Calu3 (cell line): ENCODE results near the gene CORO1C. TPM values are rescaled to one million over a fixed set of nuclear protein-coding genes. Genes with fewer than 3 reads are reported as not detected.

ENCODE experiments used
- BruUV-seq: library from RNA; stranded (reverse); fragments of 400-500 nt; replicated peaks from 2 replicates; lab custom pipeline; 2021; lab: Mats Ljungman, UMichigan
- CTCF ChIA-PET: fragments of 300-600 bp; sonication (Branson Sonifier 250); formaldehyde crosslinking; loops from one replicate; lab custom pipeline; 2022; ENCODE audit warnings: antibody characterized with exemption; lab: Charles Lee
- DNase-seq: peaks from one replicate; pipeline ENCODE4 v3.0.0; 2022
- H3K27ac Mint-ChIP-seq: one replicate; pipeline ENCODE4 v1.8.0; 2022; ENCODE audit warnings: mixed read lengths; ENCODE audit not compliant: unreplicated experiment
- H3K27me3 Mint-ChIP-seq: one replicate; pipeline ENCODE4 v1.8.0; 2022; ENCODE audit warnings: mixed read lengths; ENCODE audit not compliant: unreplicated experiment
- H3K36me3 Mint-ChIP-seq: one replicate; pipeline ENCODE4 v1.8.0; 2022; ENCODE audit warnings: mild to moderate bottlenecking, moderate library complexity, mixed read lengths; ENCODE audit not compliant: insufficient read depth, unreplicated experiment
- H3K4me1 Mint-ChIP-seq: one replicate; pipeline ENCODE4 v1.8.0; 2022; ENCODE audit warnings: mild to moderate bottlenecking, low read depth, mixed read lengths; ENCODE audit not compliant: unreplicated experiment
- H3K4me3 Mint-ChIP-seq: one replicate; pipeline ENCODE4 v1.8.0; 2022; ENCODE audit warnings: mild to moderate bottlenecking, low read depth, moderate library complexity, mixed read lengths; ENCODE audit not compliant: unreplicated experiment
- H3K9me3 Mint-ChIP-seq: one replicate; pipeline ENCODE4 v1.8.0; 2022; ENCODE audit warnings: low read depth, mixed read lengths; ENCODE audit not compliant: unreplicated experiment
- CTCF ChIP-seq: fragments of 200-600 bp; IDR thresholded peaks from one replicate; pipeline ENCODE4 v1.8.0; 2022; ENCODE audit warnings: antibody characterized with exemption; ENCODE audit not compliant: unreplicated experiment
- intact Hi-C: fragments of 100-400 bp; cut with micrococcal nuclease; formaldehyde crosslinking; loops from one replicate; pipeline ENCODE4 v1.10.0; 2022; ENCODE audit not compliant: unreplicated experiment
- total RNA-seq: library from RNA; stranded (reverse); gene quantifications from 2 replicates; pipeline ENCODE4 v1.2.3, GENCODE V29; 2022

CORO1C gene
- total RNA-seq, 1 experiment from 2014 or later: 252 TPM

GRCh38 chr12:108637222-108637971 is 93.9 kb downstream of the CORO1C start:
- peaks cover 29% of the 10 kb centered on the region for H3K36me3 Mint-ChIP-seq
- no peak for DNase-seq
- no TSS peak for BruUV-seq
- no peak overlapping the region for H3K4me3 Mint-ChIP-seq
- no peak for TF ChIP-seq CTCF
- peaks cover 22% of the 10 kb centered on the region for H3K4me1 Mint-ChIP-seq
- CTCF ChIA-PET: interaction anchor here (0.6 kb wide), 1 partner anchor 56 kb away, joined by 7 read pairs; no protein-coding TSS in a partner anchor
- intact Hi-C loops: no loop called here
- H3K27ac Mint-ChIP-seq: no peak overlapping the region
- no peaks in the 10 kb centered on the region for H3K27me3 Mint-ChIP-seq
- no peaks in the 10 kb centered on the region for H3K9me3 Mint-ChIP-seq

- no peak for DNase-seq
- Mint-ChIP-seq H3K9me3 (no peaks in the 10 kb centered on the region), H3K27me3 (no peaks in the 10 kb centered on the region), H3K4me3 (no peak overlapping the region), H3K27ac (no peak overlapping the region), H3K36me3 (peaks cover 17% of the 10 kb centered on the region), H3K4me1 (peaks cover 25% of the 10 kb centered on the region)
- intact Hi-C loops: no loop called here
- CTCF ChIA-PET: interaction anchor here (0.5 kb wide), 1 partner anchor 109 kb away, joined by 3 read pairs; no protein-coding TSS in a partner anchor
- no peak for TF ChIP-seq CTCF
- no TSS peak for BruUV-seq
These were observed 95.1 kb downstream of the CORO1C start for GRCh38 chr12:108635997-108636808.

- no peak for DNase-seq
- Mint-ChIP-seq H3K9me3 (no peaks in the 10 kb centered on the region), H3K4me3 (no peak overlapping the region), H3K27me3 (no peaks in the 10 kb centered on the region), H3K4me1 (peaks cover 32% of the 10 kb centered on the region), H3K36me3 (peaks cover 9% of the 10 kb centered on the region), H3K27ac (no peak overlapping the region)
- BruUV-seq: no TSS peak
- CTCF ChIA-PET: interaction anchor here (0.6 kb wide), 1 partner anchor 227 kb away, joined by 3 read pairs; no protein-coding TSS in a partner anchor
- TF ChIP-seq CTCF: no peak
- intact Hi-C loops: no loop called here
These were observed 95.9 kb downstream of the CORO1C start for GRCh38 chr12:108635201-108635996.

- DNase-seq: no peak
- Mint-ChIP-seq H3K9me3 (no peaks in the 10 kb centered on the region), H3K4me1 (peaks cover 41% of the 10 kb centered on the region)
These were observed 97.0 kb downstream of the CORO1C start for GRCh38 chr12:108634341-108634751.

More at GRCh38 chr12:108634341-108634751, 97.0 kb downstream of the CORO1C start:
- Mint-ChIP-seq H3K36me3 (peaks cover 9% of the 10 kb centered on the region), H3K27me3 (no peaks in the 10 kb centered on the region), H3K27ac (no peak overlapping the region), H3K4me3 (no peak overlapping the region)
- no peak for TF ChIP-seq CTCF
- BruUV-seq: no TSS peak
- intact Hi-C loops: no loop called here
- CTCF ChIA-PET: no interaction called here
